Lower leg skin (tissue), 3 donors: ENCODE results near the gene FILIP1.

Source experiments
- POLR2A ChIP-seq, 2 donors: fragments of 450-650 bp; IDR thresholded peaks; one replicate each; pipeline ENCODE4 v1.6.1; 2016 to 2017; ENCODE audit warnings: antibody characterized with exemption in 2 of 2, mild to moderate bottlenecking in 1 of 2, moderate library complexity in 1 of 2
- TF ChIP-seq, protein P1 (sequence below), 3 donors: fragments of 450-650 bp; IDR thresholded peaks; one replicate each; pipeline ENCODE4 v1.5.1; 2016; ENCODE audit warnings: antibody characterized with exemption in 3 of 3, mild to moderate bottlenecking in 3 of 3, moderate library complexity in 2 of 3

DNA sequence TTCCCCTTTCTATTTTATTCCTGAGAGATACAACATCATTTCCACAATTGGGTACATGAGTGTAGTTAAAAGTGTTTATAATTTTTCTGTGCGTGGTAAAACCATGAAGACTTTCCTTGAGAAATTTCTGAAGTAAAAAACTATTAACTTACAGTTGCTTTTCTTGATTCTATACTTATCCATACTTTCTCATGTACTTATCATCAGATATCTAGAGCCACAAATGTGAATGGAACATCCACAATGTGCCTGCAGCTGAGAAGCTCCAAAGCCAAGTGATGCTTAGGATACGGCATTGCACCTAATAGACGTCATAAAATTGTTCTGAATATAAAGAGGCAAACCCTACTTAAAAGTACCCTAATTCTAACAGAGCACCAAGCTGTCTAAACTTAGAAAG, 2.9 kb downstream of the FILIP1 start:
- TF ChIP-seq, protein P1, sequence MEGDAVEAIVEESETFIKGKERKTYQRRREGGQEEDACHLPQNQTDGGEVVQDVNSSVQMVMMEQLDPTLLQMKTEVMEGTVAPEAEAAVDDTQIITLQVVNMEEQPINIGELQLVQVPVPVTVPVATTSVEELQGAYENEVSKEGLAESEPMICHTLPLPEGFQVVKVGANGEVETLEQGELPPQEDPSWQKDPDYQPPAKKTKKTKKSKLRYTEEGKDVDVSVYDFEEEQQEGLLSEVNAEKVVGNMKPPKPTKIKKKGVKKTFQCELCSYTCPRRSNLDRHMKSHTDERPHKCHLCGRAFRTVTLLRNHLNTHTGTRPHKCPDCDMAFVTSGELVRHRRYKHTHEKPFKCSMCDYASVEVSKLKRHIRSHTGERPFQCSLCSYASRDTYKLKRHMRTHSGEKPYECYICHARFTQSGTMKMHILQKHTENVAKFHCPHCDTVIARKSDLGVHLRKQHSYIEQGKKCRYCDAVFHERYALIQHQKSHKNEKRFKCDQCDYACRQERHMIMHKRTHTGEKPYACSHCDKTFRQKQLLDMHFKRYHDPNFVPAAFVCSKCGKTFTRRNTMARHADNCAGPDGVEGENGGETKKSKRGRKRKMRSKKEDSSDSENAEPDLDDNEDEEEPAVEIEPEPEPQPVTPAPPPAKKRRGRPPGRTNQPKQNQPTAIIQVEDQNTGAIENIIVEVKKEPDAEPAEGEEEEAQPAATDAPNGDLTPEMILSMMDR (IDR thresholded peaks at IDR 0.05) = no peak
- TF ChIP-seq POLR2A (IDR thresholded peaks at IDR 0.05) = no peak
